A549 (cell line): Measurements from ENCODE around the gene SORD. TPM values are rescaled to one million over a fixed set of nuclear protein-coding genes. Genes with fewer than 3 reads are reported as not detected.
A peak's percentile ranks its signal among the peaks of the same experiment; 100 is the strongest.

ENCODE experiments used
- ATAC-seq, 2 experiments: fragments of 200-7000 bp in 1 of 2; fragments of >200 bp in 1 of 2; cut with Nextera tagmentation in 1 of 2; cut with Tn5 transposase in 1 of 2; 3 replicates each; pipeline versions ENCODE4 v1.8.0 to v1.9.1; 2018 to 2020; ENCODE audit warnings: mild to moderate bottlenecking in 1 of 2, moderate library complexity in 1 of 2
- CTCF ChIA-PET: fragments of 300-600 bp; sonication (Branson Sonifier 250); formaldehyde crosslinking; extraction: SDS; loops from one replicate; lab custom pipeline; 2021; ENCODE audit warnings: antibody characterized with exemption, inconsistent platforms; lab: Yijun Ruan, JAX
- POLR2A ChIA-PET: fragments of 350-600 bp; formaldehyde crosslinking; extraction: SDS; loops from one replicate; lab custom pipeline; 2021; ENCODE audit warnings: antibody characterized with exemption, inconsistent platforms; lab: Yijun Ruan, JAX
- DNase-seq, 2 experiments: peaks; one replicate each; pipeline versions ENCODE4 v3.0.0 to v3.0.0-alpha.2; 2011 to 2016; ENCODE audit warnings: low read depth in 1 of 2, low spot score in 1 of 2
- FAIRE-seq: peaks from 2 replicates; lab custom pipeline; 2011; peaks lifted over from hg19 to GRCh38; lab: Jason Lieb, UNC
- H3K27ac ChIP-seq, 2 experiments: fragments of >200 bp; sonication (Bioruptor Twin); formaldehyde crosslinking; 3 replicates each; pipeline ENCODE4 v1.5.1; 2016 to 2017
- H3K4me1 ChIP-seq: fragments of >200 bp; sonication (Bioruptor Twin); formaldehyde crosslinking; 3 replicates; pipeline ENCODE4 v1.6.1; 2016
- H3K4me2 ChIP-seq: fragments of >200 bp; sonication (Bioruptor Twin); formaldehyde crosslinking; 3 replicates; pipeline ENCODE4 v1.6.1; 2016
- H3K4me3 ChIP-seq: fragments of >200 bp; sonication (Bioruptor Twin); formaldehyde crosslinking; 3 replicates; pipeline ENCODE4 v1.5.1; 2016
- H3K9me3 ChIP-seq: fragments of >200 bp; sonication (Bioruptor Twin); formaldehyde crosslinking; 3 replicates; pipeline ENCODE4 v1.6.1; 2016
- BHLHE40 ChIP-seq: IDR thresholded peaks from 2 replicates; pipeline ENCODE4 v1.6.1; 2012; ENCODE audit warnings: low read depth, low read length, inconsistent platforms
- CBX8 ChIP-seq: fragments of 200-600 bp; sonication (generic); IDR thresholded peaks from 2 replicates; pipeline ENCODE4 v1.6.1; 2016
- CEBPB ChIP-seq, 2 experiments: fragments of >200 bp in 1 of 2; sonication (Bioruptor Twin) in 1 of 2; formaldehyde crosslinking in 1 of 2; IDR thresholded peaks; 2 replicates each; pipeline ENCODE4 v1.6.1; 2012 to 2016
- CHD4 ChIP-seq: fragments of 200-600 bp; sonication (generic); IDR thresholded peaks from 2 replicates; pipeline ENCODE4 v1.6.1; 2016; ENCODE audit warnings: antibody characterized with exemption, mild to moderate bottlenecking, borderline replicate concordance
- FOSL2 ChIP-seq, 2 experiments: fragments of 450-650 bp in 1 of 2; fragments of >200 bp in 1 of 2; sonication (Bioruptor Twin) in 1 of 2; formaldehyde crosslinking; IDR thresholded peaks; 2 replicates each; pipeline versions ENCODE4 v1.5.0 to v1.6.1; 2016 to 2020; ENCODE audit warnings: mild to moderate bottlenecking in 1 of 2, moderate library complexity in 1 of 2
- GATA3 ChIP-seq: IDR thresholded peaks from 2 replicates; pipeline ENCODE4 v1.6.1; 2012; ENCODE audit warnings: borderline replicate concordance
- HDAC2 ChIP-seq: fragments of 200-600 bp; sonication (generic); IDR thresholded peaks from 2 replicates; pipeline ENCODE4 v1.6.1; 2016
- HOXA7 ChIP-seq: fragments of 250-450 bp; sonication (Bioruptor Pico); IDR thresholded peaks from 2 replicates; pipeline ENCODE4 v1.5.0; 2020; ENCODE audit warnings: mild to moderate bottlenecking, moderate library complexity
- HOXB13 ChIP-seq: fragments of 250-450 bp; sonication (Bioruptor Pico); IDR thresholded peaks from 2 replicates; pipeline ENCODE4 v1.5.0; 2020; ENCODE audit warnings: low read depth, mild to moderate bottlenecking, moderate library complexity
- JUNB ChIP-seq: fragments of >200 bp; sonication (Bioruptor Twin); formaldehyde crosslinking; IDR thresholded peaks from 2 replicates; pipeline ENCODE4 v1.6.1; 2016
- KDM5A ChIP-seq: fragments of 200-600 bp; sonication (generic); IDR thresholded peaks from 2 replicates; pipeline ENCODE4 v1.6.1; 2016; ENCODE audit warnings: antibody characterized with exemption, mild to moderate bottlenecking
- MAFK ChIP-seq: fragments of 450-650 bp; IDR thresholded peaks from 2 replicates; pipeline ENCODE4 v1.6.1; 2014; ENCODE audit not compliant: partially characterized antibody
- MYC ChIP-seq: IDR thresholded peaks from 2 replicates; pipeline ENCODE4 v1.6.1; 2012; ENCODE audit warnings: mild to moderate bottlenecking, inconsistent platforms, low read length, improper control_type of control experiment, borderline replicate concordance
- NPAS2 ChIP-seq: fragments of 250-450 bp; sonication (Bioruptor Pico); IDR thresholded peaks from 2 replicates; pipeline ENCODE4 v1.8.0; 2022; ENCODE audit warnings: mild to moderate bottlenecking, moderate library complexity, borderline replicate concordance
- NR3C1 ChIP-seq: fragments of >200 bp; sonication (Bioruptor Twin); formaldehyde crosslinking; IDR thresholded peaks from 3 replicates; pipeline ENCODE4 v1.6.1; 2017
- POLR2A ChIP-seq: IDR thresholded peaks from 2 replicates; pipeline ENCODE4 v1.6.1; 2012; ENCODE audit warnings: mild to moderate bottlenecking, low read length
- POLR2AphosphoS2 ChIP-seq: conservative IDR thresholded peaks from 2 replicates; pipeline ENCODE4 v1.6.1; 2012; ENCODE audit warnings: low read length, improper control_type of control experiment, inconsistent platforms
- RAD21 ChIP-seq, 2 experiments: fragments of >200 bp in 1 of 2; sonication (Bioruptor Twin) in 1 of 2; formaldehyde crosslinking in 1 of 2; IDR thresholded peaks in 1 of 2; conservative IDR thresholded peaks in 1 of 2; 2 replicates in 1 of 2; 3 replicates in 1 of 2; pipeline ENCODE4 v1.6.1; 2012 to 2018; ENCODE audit warnings: inconsistent platforms in 1 of 2
- RARB ChIP-seq: fragments of 250-450 bp; sonication (Bioruptor Pico); IDR thresholded peaks from 2 replicates; pipeline ENCODE4 v1.8.0; 2021; ENCODE audit warnings: mild to moderate bottlenecking, moderate library complexity
- RNF2 ChIP-seq: fragments of 200-600 bp; sonication (generic); IDR thresholded peaks from 2 replicates; pipeline ENCODE4 v1.6.1; 2016; ENCODE audit warnings: low read depth, mild to moderate bottlenecking, antibody characterized with exemption, moderate library complexity, borderline replicate concordance
- SREBF2 ChIP-seq: fragments of 450-650 bp; IDR thresholded peaks from 2 replicates; pipeline ENCODE4 v1.6.1; 2014; ENCODE audit warnings: mild to moderate bottlenecking, moderate library complexity
- ZFP36 ChIP-seq: fragments of 450-650 bp; IDR thresholded peaks from 2 replicates; pipeline ENCODE4 v1.6.1; 2014; ENCODE audit warnings: borderline replicate concordance; ENCODE audit not compliant: partially characterized antibody
- ZSCAN20 ChIP-seq: fragments of 250-450 bp; sonication (Bioruptor Pico); IDR thresholded peaks from 2 replicates; pipeline ENCODE4 v1.8.0; 2022; ENCODE audit warnings: mild to moderate bottlenecking, moderate library complexity
- WGBS: methylation state at CpG from one replicate; pipeline ENCODE4 v1.1.6; 2017; ENCODE audit errors: missing lambda C conversion rate; 5-methylcytosine and 5-hydroxymethylcytosine counted together
- polyA plus RNA-seq, 4 experiments: library from polyadenylated mRNA; depleted of rRNA in 3 of 4; stranded (reverse); fragments of >200 nt; fragmentation: RNase III in 1 of 4; extraction: RNeasy Plus Mini Kit Qiagen cat#74134 plus additional on column Dnase treatment in 1 of 4; gene quantifications; 2 replicates in 3 of 4; 3 replicates in 1 of 4; pipeline ENCODE4 v1.2.3, GENCODE V29; 2011 to 2017
- TF ChIP-seq, protein P1 (sequence below): IDR thresholded peaks from 2 replicates; pipeline ENCODE4 v1.6.1; 2012; ENCODE audit warnings: low read depth, borderline replicate concordance
- TF ChIP-seq, protein P2 (sequence below): fragments of >200 bp; sonication (Bioruptor Twin); formaldehyde crosslinking; IDR thresholded peaks from 3 replicates; pipeline ENCODE4 v1.6.1; 2016
- TF ChIP-seq, protein P3 (sequence below): fragments of 150-350 bp; IDR thresholded peaks from 2 replicates; pipeline ENCODE4 v1.6.1; 2014; ENCODE audit warnings: low read depth, mild to moderate bottlenecking, low read length

Gene SORD
- polyA plus RNA-seq, 2 of the 4 experiments (the other 2 are of a cell fraction), result 37.6 to 49.8 TPM

DNA sequence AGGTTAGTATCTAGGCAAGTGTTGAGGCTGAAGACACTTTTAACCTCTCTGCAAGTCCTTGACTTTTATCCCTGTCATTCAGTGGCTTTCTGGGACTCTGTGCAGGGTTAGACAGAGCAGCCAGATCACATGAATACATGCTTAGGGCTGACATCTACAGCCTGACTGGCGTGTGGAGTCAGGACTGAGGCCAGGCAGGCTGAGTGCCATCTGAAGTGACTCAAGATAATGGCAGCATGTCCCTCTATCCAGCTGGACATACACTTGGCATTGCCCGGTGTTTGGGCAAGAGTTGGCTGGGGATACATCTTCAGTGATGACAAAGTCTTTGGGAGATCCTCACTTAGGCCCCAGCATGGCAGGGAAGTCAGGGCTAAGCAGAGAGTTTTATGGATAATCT, 68.6 kb downstream of the SORD start:
- Histone ChIP-seq H3K9me3 (no peaks in the 10 kb centered on the region), H3K4me2 (peak overlapping the region; percentile 30; the same call in 1 of the 3 replicates), H3K4me1 (peaks cover 4% of the 10 kb centered on the region; the same call in 1 of the 3 replicates)
- ChIA-PET POLR2A (no interaction called here), CTCF (no interaction called here)
- no peak for FAIRE-seq
- DNase-seq, result no peak
- no peak; a peak in 1 of 6 replicates for ATAC-seq
- 36% methylated on average over 2 of the region's 2 CpGs for WGBS
- TF ChIP-seq HDAC2 (no peak), RARB (no peak)
- TF ChIP-seq, all 56 proteins: peak for 0
- H3K27ac ChIP-seq, result no peak overlapping the region
- H3K4me3 ChIP-seq, result no peak overlapping the region

GRCh38 chr15:45093013-45093412, 70.0 kb downstream of the SORD start:
- CTCF ChIA-PET, result interaction anchor here (1.1 kb wide), 1 partner anchor 25 kb away, joined by 3 read pairs; no protein-coding TSS in a partner anchor
- DNase-seq (no peak), FAIRE-seq (no peak), ATAC-seq (no peak)
- H3K9me3 ChIP-seq, result no peaks in the 10 kb centered on the region
- no peak overlapping the region for H3K4me3 ChIP-seq
- H3K4me1 ChIP-seq, result peaks cover 4% of the 10 kb centered on the region; the same call in 1 of the 3 replicates
- H3K4me2 ChIP-seq, result no peak overlapping the region
- 53% methylated on average over 4 of the region's 4 CpGs for WGBS
- POLR2A ChIA-PET, result no interaction called here
- no peak overlapping the region for H3K27ac ChIP-seq
- TF ChIP-seq POLR2A, result no peak
- no peak for TF ChIP-seq RNF2
- no peak for TF ChIP-seq MYC
- no peak for TF ChIP-seq CHD4
- no peak for TF ChIP-seq ZFP36
- TF ChIP-seq, protein P1, sequence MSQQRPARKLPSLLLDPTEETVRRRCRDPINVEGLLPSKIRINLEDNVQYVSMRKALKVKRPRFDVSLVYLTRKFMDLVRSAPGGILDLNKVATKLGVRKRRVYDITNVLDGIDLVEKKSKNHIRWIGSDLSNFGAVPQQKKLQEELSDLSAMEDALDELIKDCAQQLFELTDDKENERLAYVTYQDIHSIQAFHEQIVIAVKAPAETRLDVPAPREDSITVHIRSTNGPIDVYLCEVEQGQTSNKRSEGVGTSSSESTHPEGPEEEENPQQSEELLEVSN, result no peak
- TF ChIP-seq FOSL2 (IDR thresholded peaks at IDR 0.05), result no peak
- no peak for TF ChIP-seq FOSL2 (CRISPR knock-in tag; IDR thresholded peaks at IDR 0.05)
- TF ChIP-seq SREBF2, result no peak
- TF ChIP-seq POLR2AphosphoS2, result no peak
- no peak for TF ChIP-seq BHLHE40
- no peak for TF ChIP-seq NPAS2 (CRISPR knock-in tag)
- TF ChIP-seq NR3C1, result no peak
- TF ChIP-seq HOXB13 (CRISPR knock-in tag), result no peak
- TF ChIP-seq, protein P2, sequence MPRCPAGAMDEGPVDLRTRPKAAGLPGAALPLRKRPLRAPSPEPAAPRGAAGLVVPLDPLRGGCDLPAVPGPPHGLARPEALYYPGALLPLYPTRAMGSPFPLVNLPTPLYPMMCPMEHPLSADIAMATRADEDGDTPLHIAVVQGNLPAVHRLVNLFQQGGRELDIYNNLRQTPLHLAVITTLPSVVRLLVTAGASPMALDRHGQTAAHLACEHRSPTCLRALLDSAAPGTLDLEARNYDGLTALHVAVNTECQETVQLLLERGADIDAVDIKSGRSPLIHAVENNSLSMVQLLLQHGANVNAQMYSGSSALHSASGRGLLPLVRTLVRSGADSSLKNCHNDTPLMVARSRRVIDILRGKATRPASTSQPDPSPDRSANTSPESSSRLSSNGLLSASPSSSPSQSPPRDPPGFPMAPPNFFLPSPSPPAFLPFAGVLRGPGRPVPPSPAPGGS, result no peak
- TF ChIP-seq, protein P3, sequence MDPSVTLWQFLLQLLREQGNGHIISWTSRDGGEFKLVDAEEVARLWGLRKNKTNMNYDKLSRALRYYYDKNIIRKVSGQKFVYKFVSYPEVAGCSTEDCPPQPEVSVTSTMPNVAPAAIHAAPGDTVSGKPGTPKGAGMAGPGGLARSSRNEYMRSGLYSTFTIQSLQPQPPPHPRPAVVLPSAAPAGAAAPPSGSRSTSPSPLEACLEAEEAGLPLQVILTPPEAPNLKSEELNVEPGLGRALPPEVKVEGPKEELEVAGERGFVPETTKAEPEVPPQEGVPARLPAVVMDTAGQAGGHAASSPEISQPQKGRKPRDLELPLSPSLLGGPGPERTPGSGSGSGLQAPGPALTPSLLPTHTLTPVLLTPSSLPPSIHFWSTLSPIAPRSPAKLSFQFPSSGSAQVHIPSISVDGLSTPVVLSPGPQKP, result no peak
- no peak for TF ChIP-seq CBX8
- no peak for TF ChIP-seq HOXA7 (CRISPR knock-in tag)

GRCh38 chr15:45093622-45094357, 70.8 kb downstream of the SORD start:
- Histone ChIP-seq H3K27ac (no peak overlapping the region), H3K4me3 (no peak overlapping the region), H3K4me1 (peaks cover 4% of the 10 kb centered on the region; the same call in 1 of the 3 replicates), H3K4me2 (no peak overlapping the region), H3K9me3 (no peaks in the 10 kb centered on the region)
- no peak for DNase-seq
- CTCF ChIA-PET, result interaction anchor here (1.5 kb wide), 1 partner anchor 24 kb away, joined by 5 read pairs; no protein-coding TSS in a partner anchor
- no peak for ATAC-seq
- FAIRE-seq, result no peak
- TF ChIP-seq JUNB (no peak), MAFK (no peak), SREBF2 (no peak), NR3C1 (no peak), POLR2AphosphoS2 (no peak), KDM5A (no peak), HDAC2 (no peak), CEBPB (IDR thresholded peaks at IDR 0.05) (no peak), GATA3 (no peak), CHD4 (no peak), POLR2A (no peak), ZSCAN20 (CRISPR knock-in tag) (no peak), RAD21 (conservative IDR thresholded peaks at IDR 0.05 in 1 of 2, IDR thresholded peaks at IDR 0.05 in 1 of 2) (no peak)
- POLR2A ChIA-PET, result no interaction called here
- WGBS, result 61% methylated on average over 6 of the region's 11 CpGs
